ENCODE results near the gene SORCS3.

DNA sequence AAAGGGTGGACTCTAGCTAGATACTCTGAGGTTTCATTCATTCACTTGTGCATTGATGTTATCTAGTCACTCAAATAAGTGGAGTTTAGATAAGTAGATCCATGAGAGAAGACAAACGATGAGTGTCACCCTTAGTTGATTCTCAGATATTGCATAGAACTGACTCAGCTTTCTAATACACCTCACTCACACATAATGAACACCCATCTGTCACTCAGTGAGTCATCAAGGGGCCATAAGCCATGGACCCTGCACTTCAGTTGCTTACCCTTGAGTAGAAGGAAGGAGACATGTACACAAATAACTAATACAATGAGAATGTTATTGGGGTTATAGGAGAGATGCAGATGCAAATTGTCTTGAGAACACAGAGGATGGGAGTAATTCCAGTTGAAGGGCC, 163.8 kb downstream of the SORCS3 start:
- TF ChIP-seq, protein P1, sequence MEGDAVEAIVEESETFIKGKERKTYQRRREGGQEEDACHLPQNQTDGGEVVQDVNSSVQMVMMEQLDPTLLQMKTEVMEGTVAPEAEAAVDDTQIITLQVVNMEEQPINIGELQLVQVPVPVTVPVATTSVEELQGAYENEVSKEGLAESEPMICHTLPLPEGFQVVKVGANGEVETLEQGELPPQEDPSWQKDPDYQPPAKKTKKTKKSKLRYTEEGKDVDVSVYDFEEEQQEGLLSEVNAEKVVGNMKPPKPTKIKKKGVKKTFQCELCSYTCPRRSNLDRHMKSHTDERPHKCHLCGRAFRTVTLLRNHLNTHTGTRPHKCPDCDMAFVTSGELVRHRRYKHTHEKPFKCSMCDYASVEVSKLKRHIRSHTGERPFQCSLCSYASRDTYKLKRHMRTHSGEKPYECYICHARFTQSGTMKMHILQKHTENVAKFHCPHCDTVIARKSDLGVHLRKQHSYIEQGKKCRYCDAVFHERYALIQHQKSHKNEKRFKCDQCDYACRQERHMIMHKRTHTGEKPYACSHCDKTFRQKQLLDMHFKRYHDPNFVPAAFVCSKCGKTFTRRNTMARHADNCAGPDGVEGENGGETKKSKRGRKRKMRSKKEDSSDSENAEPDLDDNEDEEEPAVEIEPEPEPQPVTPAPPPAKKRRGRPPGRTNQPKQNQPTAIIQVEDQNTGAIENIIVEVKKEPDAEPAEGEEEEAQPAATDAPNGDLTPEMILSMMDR (conservative IDR thresholded peaks at IDR 0.05), result no peak
- no peak for TF ChIP-seq ZFX (IDR thresholded peaks at IDR 0.05)

Measured in C4-2B (cell line).